CD14-positive monocyte (primary cell): ENCODE results near the gene UBASH3B. TPM values are rescaled to one million over a fixed set of nuclear protein-coding genes. Genes with fewer than 3 reads are reported as not detected.

ENCODE experiments used
- DNase-seq, 3 donors: peaks; one replicate each; pipeline ENCODE4 v3.0.0-alpha.2; 2011 to 2022
- H2AFZ ChIP-seq: 2 replicates; pipeline ENCODE4 v1.6.0; 2012; ENCODE audit warnings: mild to moderate bottlenecking, low read depth, low read length, inconsistent platforms; ENCODE audit not compliant: insufficient read depth, poor library complexity, severe bottlenecking
- H3K27ac ChIP-seq, 2 donors: 1 replicate in 1 of 2; 2 replicates in 1 of 2; pipeline ENCODE4 v1.5.1; 2012 to 2013; ENCODE audit warnings: low read length in 2 of 2, control low read depth in 1 of 2, inconsistent platforms in 1 of 2, low read depth in 1 of 2, mild to moderate bottlenecking in 1 of 2
- H3K27me3 ChIP-seq, 2 donors: one replicate each; pipeline versions ENCODE4 v1.6.0 to v1.6.1; 2011 to 2013; ENCODE audit warnings: low read length in 2 of 2; ENCODE audit not compliant: control insufficient read depth in 2 of 2, insufficient read depth in 2 of 2
- H3K36me3 ChIP-seq, 2 donors: replicated peaks in 1 of 2; 1 replicate in 1 of 2; 2 replicates in 1 of 2; pipeline versions ENCODE4 v1.5.1 to v1.6.1; 2012 to 2013; ENCODE audit warnings: low read length in 2 of 2, control low read depth in 1 of 2, inconsistent platforms in 1 of 2, mild to moderate bottlenecking in 1 of 2; ENCODE audit not compliant: insufficient read depth in 2 of 2, control insufficient read depth in 1 of 2
- H3K4me1 ChIP-seq, 2 donors: 1 replicate in 1 of 2; 2 replicates in 1 of 2; pipeline versions ENCODE4 v1.5.1 to v1.6.1; 2012 to 2013; ENCODE audit warnings: low read length in 2 of 2, control low read depth in 1 of 2, inconsistent platforms in 1 of 2, mild to moderate bottlenecking in 1 of 2, moderate library complexity in 1 of 2; ENCODE audit not compliant: insufficient read depth in 2 of 2, control insufficient read depth in 1 of 2
- H3K4me2 ChIP-seq: replicated peaks from 2 replicates; pipeline ENCODE3; 2012; ENCODE audit warnings: low read length, moderate library complexity, mild to moderate bottlenecking; ENCODE audit not compliant: poor library complexity, severe bottlenecking; ENCODE audit errors: extremely low read depth
- H3K4me3 ChIP-seq, 3 experiments: fragments of 200-600 bp in 1 of 3; sonication (generic) in 1 of 3; replicated peaks in 1 of 3; 1 replicate in 2 of 3; 2 replicates in 1 of 3; pipeline ENCODE4 v1.5.1; 2011 to 2013; ENCODE audit warnings: low read length in 3 of 3, mild to moderate bottlenecking in 3 of 3, control low read depth in 2 of 3, low read depth in 2 of 3, inconsistent platforms in 1 of 3, moderate library complexity in 1 of 3
- H3K79me2 ChIP-seq: 2 replicates; pipeline ENCODE4 v1.6.0; 2012; ENCODE audit warnings: mild to moderate bottlenecking, control low read depth, inconsistent platforms, low read length, moderate library complexity; ENCODE audit not compliant: insufficient read depth
- H3K9ac ChIP-seq: 2 replicates; pipeline ENCODE4 v1.6.0; 2017; ENCODE audit warnings: low read length, mild to moderate bottlenecking; ENCODE audit not compliant: insufficient read depth, poor library complexity, severe bottlenecking
- H3K9me3 ChIP-seq, 2 donors: replicated peaks in 1 of 2; 1 replicate in 1 of 2; 2 replicates in 1 of 2; pipeline versions ENCODE4 v1.5.1 to v1.6.1; 2012 to 2013; ENCODE audit warnings: low read length in 2 of 2, control low read depth in 1 of 2; ENCODE audit not compliant: control insufficient read depth in 1 of 2, insufficient read depth in 1 of 2
- H4K20me1 ChIP-seq: 2 replicates; pipeline ENCODE4 v1.6.0; 2012; ENCODE audit warnings: mild to moderate bottlenecking, low read length, control low read depth, moderate library complexity; ENCODE audit not compliant: insufficient read depth
- H3K27ac Mint-ChIP-seq, 7 donors: one replicate each; pipeline ENCODE4 v1.8.0; 2020; ENCODE audit warnings: mild to moderate bottlenecking in 7 of 7, mixed read lengths in 7 of 7, moderate library complexity in 6 of 7, inconsistent platforms in 2 of 7
- H3K27me3 Mint-ChIP-seq, 3 donors: one replicate each; pipeline ENCODE4 v1.8.0; 2021 to 2022; ENCODE audit warnings: low read depth in 3 of 3, mild to moderate bottlenecking in 3 of 3, mixed read lengths in 3 of 3, moderate library complexity in 3 of 3, inconsistent platforms in 1 of 3
- H3K36me3 Mint-ChIP-seq, 2 donors: one replicate each; pipeline ENCODE4 v1.8.0; 2020; ENCODE audit warnings: mixed read lengths in 2 of 2, inconsistent platforms in 1 of 2, mild to moderate bottlenecking in 1 of 2
- H3K4me1 Mint-ChIP-seq: one replicate; pipeline ENCODE4 v1.8.0; 2020; ENCODE audit warnings: mild to moderate bottlenecking, mixed read lengths
- H3K4me3 Mint-ChIP-seq, 2 donors: one replicate each; pipeline ENCODE4 v1.8.0; 2020; ENCODE audit warnings: mild to moderate bottlenecking in 2 of 2, mixed read lengths in 2 of 2, moderate library complexity in 1 of 2
- H3K9me3 Mint-ChIP-seq, 7 donors: one replicate each; pipeline ENCODE4 v1.8.0; 2020 to 2022; ENCODE audit warnings: mixed read lengths in 7 of 7, mild to moderate bottlenecking in 6 of 7, moderate library complexity in 6 of 7, inconsistent platforms in 2 of 7
- CTCF ChIP-seq: fragments of 200-600 bp; IDR thresholded peaks from one replicate; pipeline ENCODE4 v1.8.0; 2022; ENCODE audit warnings: antibody characterized with exemption, mild to moderate bottlenecking
- WGBS: methylation state at CpG from one replicate; pipeline ENCODE4 v1.1.5; 2013; ENCODE audit warnings: missing lambda C conversion rate; ENCODE audit not compliant: insufficient coverage; 5-methylcytosine and 5-hydroxymethylcytosine counted together
- intact Hi-C, 2 donors: fragments of 100-400 bp; cut with micrococcal nuclease; formaldehyde crosslinking; loops; one replicate each; pipeline versions ENCODE4 v1.15.0 to v1.15.1; 2023
- polyA plus RNA-seq, 3 donors: library from polyadenylated mRNA; depleted of rRNA in 1 of 3; unstranded in 2 of 3; stranded (reverse) in 1 of 3; fragments of 300-500 nt in 2 of 3; fragments of >200 nt in 1 of 3; fragmentation: Illumina TruSeq in 2 of 3; gene quantifications; 1 replicate in 2 of 3; 2 replicates in 1 of 3; pipeline ENCODE4 v1.2.3, GENCODE V29; 2012 to 2021

Gene UBASH3B
- polyA plus RNA-seq, 3 donors: 3.3 to 13.5 (median 7.1) TPM

GRCh38 chr11:122698392-122698791 lies 42.9 kb downstream of the UBASH3B start:
- no CpG with 5 or more reads among the region's 3 CpGs for WGBS
- no peaks in the 10 kb centered on the region for H3K36me3 ChIP-seq
- no peaks in the 10 kb centered on the region for H4K20me1 ChIP-seq
- DNase-seq: no peak
- peak overlapping the region; percentile 56 for H3K4me2 ChIP-seq
- H3K9me3 Mint-ChIP-seq: no peaks in the 10 kb centered on the region
- peaks cover 12 to 27% of the 10 kb centered on the region in 2 donors for H3K36me3 Mint-ChIP-seq
- peak overlapping the region; percentile 38 for H3K9ac ChIP-seq
- TF ChIP-seq CTCF: no peak
- peak overlapping the region; percentile 90 to 97 (median 95) for H3K27ac Mint-ChIP-seq
- H3K27me3 Mint-ChIP-seq: peaks cover 0 to 6% (median 2%) of the 10 kb centered on the region in 3 donors
- peaks cover 50 to 59% of the 10 kb centered on the region in 2 donors for H3K4me1 ChIP-seq
- peaks cover 83% of the 10 kb centered on the region for H3K79me2 ChIP-seq
- peak overlapping the region; percentile 66 to 77 for H3K4me3 Mint-ChIP-seq
- H3K27me3 ChIP-seq: no peaks in the 10 kb centered on the region
- no peak overlapping the region for H2AFZ ChIP-seq
- intact Hi-C loops: loop anchor here in 1 of 2 donors (10.0 kb wide), 1 partner anchor 46 kb away; no protein-coding TSS in a partner anchor
- H3K27ac ChIP-seq: peak overlapping the region; percentile 60 to 81
- H3K4me3 ChIP-seq: peak overlapping the region in 1 of 3 experiments; percentile 55
- H3K9me3 ChIP-seq: no peaks in the 10 kb centered on the region
- peaks cover 66% of the 10 kb centered on the region for H3K4me1 Mint-ChIP-seq

GRCh38 chr11:122700666-122701065 lies 45.1 kb downstream of the UBASH3B start:
- Histone ChIP-seq H3K4me1 (peaks cover 35 to 40% of the 10 kb centered on the region in 2 donors), H3K27me3 (no peaks in the 10 kb centered on the region), H3K9ac (no peak overlapping the region), H3K4me3 (no peak overlapping the region), H4K20me1 (no peaks in the 10 kb centered on the region), H3K36me3 (peaks cover 0 to 5% of the 10 kb centered on the region in 2 donors), H3K9me3 (no peaks in the 10 kb centered on the region), H2AFZ (no peak overlapping the region), H3K4me2 (no peak overlapping the region), H3K27ac (no peak overlapping the region), H3K79me2 (peaks cover 79% of the 10 kb centered on the region)
- no peak overlapping the region for H3K4me3 Mint-ChIP-seq
- H3K4me1 Mint-ChIP-seq: peaks cover 52% of the 10 kb centered on the region
- peaks cover 0 to 6% (median 5%) of the 10 kb centered on the region in 3 donors for H3K27me3 Mint-ChIP-seq
- H3K27ac Mint-ChIP-seq: peak overlapping the region in 2 of 7 donors; percentile 25 to 36
- WGBS: 100% methylated on average over 2 of the region's 3 CpGs
- intact Hi-C loops: no loop called here
- DNase-seq: no peak
- H3K36me3 Mint-ChIP-seq: peaks cover 18 to 31% of the 10 kb centered on the region in 2 donors
- TF ChIP-seq CTCF: no peak
- no peaks in the 10 kb centered on the region for H3K9me3 Mint-ChIP-seq
